SKM-1 (cell line): ENCODE results near the gene TNFRSF21.
"Not testable (repeated sequence)": the region's sequence is repeated elsewhere in the genome, so short reads cannot be mapped to it uniquely, and the experiment has no call there.

ENCODE experiments used
- DNase-seq: peaks from one replicate; lab custom pipeline; 2025; ENCODE audit not compliant: unreplicated experiment; lab: John Stamatoyannopoulos, UW

TNFRSF21 gene

DNA sequence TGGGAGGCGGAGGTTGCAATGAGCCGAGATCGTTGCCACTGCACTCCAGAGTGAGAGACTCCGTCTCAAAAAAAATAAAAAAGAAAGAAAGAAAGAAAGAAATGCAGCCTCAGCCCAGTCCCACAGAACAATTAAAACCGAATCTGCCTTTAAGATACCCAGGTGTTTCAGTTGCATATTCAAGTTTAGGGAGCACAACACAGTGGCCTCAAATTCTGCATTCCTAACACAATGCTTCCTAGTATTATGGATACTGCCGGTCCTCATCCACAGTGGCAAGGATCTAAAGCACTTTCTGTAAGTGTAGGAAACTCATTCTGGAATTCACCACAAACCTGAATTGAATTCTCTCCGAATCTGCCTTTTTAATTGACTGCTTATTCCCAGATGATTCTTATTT is 80.5 kb downstream of the TNFRSF21 start:
- DNase-seq: no peak

DNA sequence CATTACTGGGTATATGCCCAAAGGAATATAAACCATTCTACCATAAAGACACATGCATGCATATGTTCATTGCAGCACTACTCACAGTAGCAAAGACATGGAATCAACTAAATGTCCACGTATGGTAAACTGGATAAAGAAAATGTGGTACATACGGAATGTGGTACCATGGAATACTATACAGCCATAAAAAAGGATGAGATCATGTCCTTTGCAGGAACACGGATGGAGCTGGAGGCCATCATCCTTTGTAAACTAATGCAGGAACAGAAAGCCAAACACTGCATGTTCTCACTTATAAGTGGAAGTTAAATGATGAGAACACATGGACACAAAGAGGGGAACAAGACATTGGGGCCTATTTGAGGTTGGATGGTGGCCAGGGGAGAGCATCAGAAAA is 81.6 kb downstream of the TNFRSF21 start:
- DNase-seq: not testable (repeated sequence)

DNA sequence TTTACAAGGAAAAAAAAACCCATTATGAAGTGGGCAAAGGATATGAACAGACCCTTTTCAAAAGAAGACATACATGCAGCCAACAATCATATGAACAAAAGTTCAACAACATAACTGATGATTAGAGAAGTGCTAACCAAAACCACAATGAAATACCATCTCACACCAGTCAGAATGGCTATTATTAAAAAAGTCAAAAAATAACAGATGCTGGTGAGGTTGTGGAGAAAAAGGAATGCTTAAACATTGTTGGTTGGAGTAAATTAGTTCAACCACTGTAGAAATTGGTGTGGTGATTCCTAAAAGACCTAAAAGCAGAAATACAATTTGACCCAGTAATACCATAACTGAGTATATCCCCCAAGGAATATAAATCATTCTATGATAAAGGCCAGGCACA is 86.5 kb downstream of the TNFRSF21 start:
- not testable (repeated sequence) for DNase-seq

DNA sequence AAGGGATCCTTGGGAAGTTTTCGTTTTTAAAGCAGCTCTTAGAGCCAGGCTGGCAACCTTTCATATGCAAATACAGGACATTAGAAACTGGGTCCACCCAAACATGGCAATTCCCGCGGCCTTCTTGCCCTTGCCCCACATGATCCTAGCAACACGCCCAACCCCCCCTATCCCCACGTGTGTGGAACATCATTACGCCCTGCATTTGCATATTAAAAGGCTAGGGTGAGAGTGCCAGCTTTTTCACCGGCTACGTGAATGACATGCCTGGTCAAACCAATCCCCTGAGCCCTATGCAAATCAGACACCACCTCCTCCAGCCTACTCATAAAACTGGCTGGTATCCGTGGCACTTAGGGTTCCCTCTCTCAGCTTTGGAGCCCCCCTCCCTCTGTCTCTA is 88.1 kb downstream of the TNFRSF21 start:
- no peak for DNase-seq

GRCh38 chr6:47209632-47210031 is 100.1 kb downstream of the TNFRSF21 start:
- no peak for DNase-seq

DNA sequence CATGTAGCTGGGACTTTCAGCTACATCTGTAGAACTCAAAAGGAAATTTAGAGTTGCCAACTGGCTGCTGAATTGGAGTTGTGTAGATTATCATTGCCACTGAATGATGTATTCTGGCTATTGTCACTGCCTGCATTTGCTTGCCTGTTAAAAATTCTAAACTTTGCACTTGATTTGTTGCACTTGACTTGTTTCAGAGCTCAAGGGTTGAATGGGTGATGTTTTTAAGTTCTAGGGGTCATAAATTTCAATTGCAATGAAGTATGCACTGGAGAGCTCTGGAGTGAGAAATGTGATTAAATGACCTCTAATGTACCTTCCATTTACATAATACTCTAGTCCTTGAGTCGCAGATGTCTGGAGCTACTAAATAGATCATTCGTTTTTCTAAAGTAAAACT is 102.4 kb downstream of the TNFRSF21 start:
- no peak for DNase-seq

- DNase-seq: no peak
These were observed 103.1 kb downstream of the TNFRSF21 start for GRCh38 chr6:47206626-47207025.

GRCh38 chr6:47203938-47204611 is 105.6 kb downstream of the TNFRSF21 start:
- DNase-seq: no peak

- no peak for DNase-seq
These were observed 106.3 kb downstream of the TNFRSF21 start for GRCh38 chr6:47203266-47203937.

GRCh38 chr6:47202644-47203205 is 107.0 kb downstream of the TNFRSF21 start:
- DNase-seq: no peak

GRCh38 chr6:47200536-47201334 is 109.0 kb downstream of the TNFRSF21 start:
- no peak for DNase-seq

- DNase-seq: no peak
These were observed 111.7 kb downstream of the TNFRSF21 start for GRCh38 chr6:47197682-47198640.

GRCh38 chr6:47196113-47196512 is 113.6 kb downstream of the TNFRSF21 start:
- no peak for DNase-seq

- DNase-seq: no peak
These were observed 114.6 kb downstream of the TNFRSF21 start for GRCh38 chr6:47195011-47195650.

GRCh38 chr6:47188588-47189021 is 121.1 kb downstream of the TNFRSF21 start:
- DNase-seq: no peak

DNA sequence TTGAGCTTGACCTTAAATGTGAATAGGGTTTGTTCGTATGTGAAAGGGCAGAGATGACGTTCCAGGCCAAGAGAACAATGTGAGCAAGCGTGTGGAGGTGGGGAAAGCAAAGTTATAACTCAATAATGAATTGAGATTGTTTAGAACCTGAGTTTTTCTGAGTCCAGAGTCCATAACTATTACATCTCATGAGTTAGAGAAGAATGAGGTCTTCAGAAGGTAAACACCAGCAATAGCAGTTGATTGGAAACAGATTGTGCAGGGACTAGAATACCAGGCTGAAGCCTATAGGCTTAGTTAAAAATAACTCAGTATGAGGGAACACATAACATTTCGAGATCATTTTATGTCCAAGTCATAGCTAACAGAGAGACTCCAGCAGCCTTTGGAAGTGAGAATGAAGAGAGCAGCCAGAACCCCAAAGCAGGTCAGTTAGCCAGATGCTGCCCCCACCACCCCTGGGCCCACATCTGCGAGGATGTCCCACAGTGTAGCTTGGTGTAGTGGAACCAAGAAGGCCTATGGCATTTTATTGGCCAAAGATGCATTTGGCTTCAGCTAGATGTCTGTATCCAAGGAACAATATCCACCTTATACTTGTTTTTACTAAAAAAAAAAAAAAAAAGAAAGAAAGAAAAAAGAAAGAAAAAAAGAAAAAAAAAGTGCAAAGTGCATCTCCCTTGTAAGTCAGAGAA is 121.7 kb downstream of the TNFRSF21 start:
- no peak for DNase-seq

GRCh38 chr6:47187113-47187512 is 122.6 kb downstream of the TNFRSF21 start:
- DNase-seq: no peak

DNA sequence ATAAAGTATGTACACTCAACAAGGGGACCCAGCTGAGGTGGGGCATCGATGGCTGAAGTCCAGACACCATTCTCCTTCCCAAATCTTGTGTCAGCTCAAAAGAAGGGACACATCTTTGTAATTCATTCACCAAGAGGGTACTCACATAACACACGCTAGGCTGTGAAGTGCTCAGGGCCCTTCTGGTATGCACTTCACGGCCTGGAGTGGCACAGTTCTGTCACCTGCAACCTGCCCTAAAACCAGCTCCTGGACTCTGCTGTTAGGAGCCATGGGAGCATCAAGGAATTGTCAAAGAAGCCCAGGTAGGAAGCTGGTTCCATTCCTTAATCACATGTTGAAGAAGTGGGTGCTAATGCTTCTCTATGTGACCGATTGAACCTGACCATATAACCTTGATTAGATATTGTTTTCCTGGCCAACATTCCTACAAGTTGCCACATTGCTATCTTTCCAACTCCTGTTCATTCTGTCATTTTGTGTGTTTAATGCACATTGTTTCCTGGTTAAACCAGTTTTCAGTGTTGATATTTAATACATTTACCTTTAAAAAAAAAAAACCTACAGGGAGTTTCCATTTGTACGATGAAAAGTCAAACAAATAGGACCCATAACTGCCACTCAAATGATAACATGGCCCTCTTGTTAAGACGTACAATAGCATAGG is 127.3 kb downstream of the TNFRSF21 start:
- no peak for DNase-seq

- DNase-seq: no peak
These were observed 128.0 kb downstream of the TNFRSF21 start for GRCh38 chr6:47181681-47182080.
